ENCODE data around the gene SLC30A2.

SLC30A2 gene

DNA sequence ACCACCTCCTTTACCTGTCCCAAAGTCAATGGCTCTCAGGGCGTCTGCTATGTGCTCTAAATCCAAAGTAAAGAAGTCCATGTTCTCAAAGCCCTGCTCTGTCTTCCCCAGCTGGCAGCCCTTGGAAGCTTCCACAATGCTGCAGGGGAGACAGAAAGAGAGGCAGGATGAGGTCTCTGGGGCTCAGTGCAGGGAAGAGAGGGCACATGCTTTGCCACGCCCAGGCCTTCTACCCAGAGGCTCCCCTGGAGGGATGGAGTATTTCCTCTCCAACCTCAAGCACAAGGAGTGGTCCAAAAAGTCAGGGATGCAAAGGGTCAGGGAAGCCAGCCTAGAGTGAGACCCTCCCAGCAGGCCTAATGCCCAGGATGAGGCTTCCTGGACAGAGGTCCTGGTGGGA is 11.3 kb upstream of the SLC30A2 start:
- TF ChIP-seq ZFX (IDR thresholded peaks at IDR 0.05; ENCODE audit: borderline replicate concordance): no peak
- TF ChIP-seq, protein P1, sequence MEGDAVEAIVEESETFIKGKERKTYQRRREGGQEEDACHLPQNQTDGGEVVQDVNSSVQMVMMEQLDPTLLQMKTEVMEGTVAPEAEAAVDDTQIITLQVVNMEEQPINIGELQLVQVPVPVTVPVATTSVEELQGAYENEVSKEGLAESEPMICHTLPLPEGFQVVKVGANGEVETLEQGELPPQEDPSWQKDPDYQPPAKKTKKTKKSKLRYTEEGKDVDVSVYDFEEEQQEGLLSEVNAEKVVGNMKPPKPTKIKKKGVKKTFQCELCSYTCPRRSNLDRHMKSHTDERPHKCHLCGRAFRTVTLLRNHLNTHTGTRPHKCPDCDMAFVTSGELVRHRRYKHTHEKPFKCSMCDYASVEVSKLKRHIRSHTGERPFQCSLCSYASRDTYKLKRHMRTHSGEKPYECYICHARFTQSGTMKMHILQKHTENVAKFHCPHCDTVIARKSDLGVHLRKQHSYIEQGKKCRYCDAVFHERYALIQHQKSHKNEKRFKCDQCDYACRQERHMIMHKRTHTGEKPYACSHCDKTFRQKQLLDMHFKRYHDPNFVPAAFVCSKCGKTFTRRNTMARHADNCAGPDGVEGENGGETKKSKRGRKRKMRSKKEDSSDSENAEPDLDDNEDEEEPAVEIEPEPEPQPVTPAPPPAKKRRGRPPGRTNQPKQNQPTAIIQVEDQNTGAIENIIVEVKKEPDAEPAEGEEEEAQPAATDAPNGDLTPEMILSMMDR (IDR thresholded peaks at IDR 0.05): no peak
- no peak overlapping the region for H3K27ac ChIP-seq

DNA sequence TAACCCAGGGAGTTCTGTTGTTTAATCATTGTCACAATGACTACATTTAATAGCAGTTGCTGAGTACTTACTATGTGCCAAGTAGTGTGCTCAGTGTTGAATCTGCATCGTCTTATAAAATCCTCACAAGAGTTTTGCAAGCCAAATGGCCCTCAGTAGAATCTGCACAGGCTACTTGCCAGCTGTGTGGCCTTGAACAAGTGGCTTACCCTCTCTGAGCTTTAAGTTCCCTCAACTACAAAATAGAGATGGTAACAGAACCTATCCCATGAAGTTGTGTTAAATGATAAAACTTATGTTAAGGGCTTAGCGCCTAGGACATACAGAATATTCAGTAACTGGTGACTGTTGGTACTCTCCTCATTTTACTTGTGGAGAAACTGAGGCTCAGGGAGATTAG is 9.1 kb upstream of the SLC30A2 start:
- no peak for TF ChIP-seq ZFX (IDR thresholded peaks at IDR 0.05; ENCODE audit: borderline replicate concordance)
- TF ChIP-seq, protein P1 (IDR thresholded peaks at IDR 0.05): no peak
- no peak overlapping the region for H3K27ac ChIP-seq

DNA sequence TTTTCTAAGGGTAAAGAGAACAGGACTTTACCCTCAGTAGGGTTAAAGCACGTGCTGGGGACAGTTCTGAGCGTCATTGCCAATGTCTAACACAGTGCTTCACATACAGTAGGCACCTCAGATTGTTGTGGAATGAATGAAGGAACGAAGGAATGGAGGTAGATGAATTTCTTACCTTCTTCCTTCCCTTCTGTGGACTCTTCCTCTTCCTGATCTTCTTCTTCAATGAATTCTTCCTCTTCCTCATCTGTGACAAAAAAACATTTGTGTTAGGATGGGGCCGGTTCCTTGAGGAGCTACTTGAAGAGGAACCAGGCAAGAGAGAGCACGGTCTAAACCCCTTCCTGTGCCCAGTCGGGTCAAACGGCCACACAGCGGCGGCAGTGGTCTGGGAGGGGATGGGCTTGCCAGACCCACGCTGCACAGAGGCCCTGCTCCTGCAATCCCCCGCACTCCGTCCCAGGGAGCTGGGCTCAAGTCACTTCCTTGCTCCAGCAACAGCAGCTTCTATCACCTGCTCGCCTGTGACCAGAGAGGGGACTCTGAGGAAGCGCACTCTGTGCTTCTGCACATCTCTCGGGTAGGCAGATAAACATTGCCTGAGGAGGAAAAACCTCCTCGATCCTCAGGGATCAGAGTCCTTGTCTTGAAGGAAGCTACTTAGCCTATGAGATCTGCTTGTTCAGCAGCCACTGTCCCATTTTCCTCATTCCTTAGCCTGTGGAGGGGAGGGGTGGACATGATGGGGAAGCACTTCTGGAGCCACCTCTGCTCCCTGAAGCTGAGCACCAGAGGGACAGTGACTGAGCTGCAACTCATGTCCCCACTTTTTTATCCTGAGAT is 8.0 kb upstream of the SLC30A2 start:
- H3K27ac ChIP-seq: no peak overlapping the region
- TF ChIP-seq ZFX (IDR thresholded peaks at IDR 0.05; ENCODE audit: borderline replicate concordance): no peak
- TF ChIP-seq, protein P1 (IDR thresholded peaks at IDR 0.05): no peak

DNA sequence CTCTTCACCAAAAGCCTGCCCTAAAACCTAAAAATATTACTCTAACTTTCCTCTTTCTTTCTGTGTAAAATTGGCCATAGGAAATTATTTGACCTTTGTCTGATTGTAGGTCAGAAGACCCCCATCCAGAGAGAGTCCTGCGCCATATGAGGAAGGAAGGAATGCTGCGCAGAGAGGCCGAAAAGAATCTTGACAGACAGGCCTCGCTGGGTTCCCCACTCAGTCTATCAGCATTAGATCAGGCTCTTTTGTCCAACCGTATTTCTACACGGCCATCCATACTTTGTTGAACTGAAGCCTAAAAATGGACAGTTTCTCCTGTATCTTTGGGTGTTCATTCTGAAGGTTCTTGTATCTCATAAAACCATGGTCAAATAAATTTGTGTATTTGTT is 4.3 kb upstream of the SLC30A2 start:
- TF ChIP-seq ZFX (IDR thresholded peaks at IDR 0.05; ENCODE audit: borderline replicate concordance): no peak
- TF ChIP-seq, protein P1 (IDR thresholded peaks at IDR 0.05): no peak
- no peak overlapping the region for H3K27ac ChIP-seq

DNA sequence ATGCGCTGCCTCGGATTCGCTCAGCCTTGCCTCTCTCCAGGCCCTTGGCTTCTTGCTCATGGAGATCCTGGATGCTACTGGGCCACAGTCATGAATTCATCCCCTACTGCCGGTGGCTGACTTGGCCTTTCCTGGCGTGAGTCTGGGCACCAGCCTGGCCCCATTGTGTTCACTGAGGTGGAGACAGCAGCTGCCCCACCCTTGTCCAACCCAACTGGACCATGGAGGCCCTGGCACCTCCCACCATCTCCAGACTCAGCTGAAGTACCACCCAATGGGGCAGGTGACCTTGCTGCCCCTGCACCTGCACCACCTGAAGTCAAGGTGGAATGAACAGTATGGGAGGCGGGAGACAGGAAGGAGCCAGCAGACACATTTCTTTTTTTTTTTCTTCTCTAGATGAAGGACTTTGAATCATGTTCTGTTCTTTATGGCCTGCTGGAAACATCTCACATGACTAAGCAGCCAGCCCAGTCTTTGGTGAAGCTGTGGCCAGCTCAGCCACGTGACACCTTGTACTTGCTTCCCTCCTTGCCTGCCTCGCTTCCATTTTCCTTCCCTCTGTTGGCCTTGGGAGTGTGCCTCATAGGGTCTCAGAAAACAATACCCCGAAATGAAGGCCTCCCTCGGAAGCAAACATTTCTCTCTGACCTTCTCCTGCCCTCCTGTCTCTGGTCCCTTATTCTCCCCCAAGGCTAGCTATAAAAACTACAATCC is 3.8 kb upstream of the SLC30A2 start:
- no peak for TF ChIP-seq ZFX (IDR thresholded peaks at IDR 0.05; ENCODE audit: borderline replicate concordance)
- TF ChIP-seq, protein P1 (IDR thresholded peaks at IDR 0.05): no peak
- no peak overlapping the region for H3K27ac ChIP-seq

DNA sequence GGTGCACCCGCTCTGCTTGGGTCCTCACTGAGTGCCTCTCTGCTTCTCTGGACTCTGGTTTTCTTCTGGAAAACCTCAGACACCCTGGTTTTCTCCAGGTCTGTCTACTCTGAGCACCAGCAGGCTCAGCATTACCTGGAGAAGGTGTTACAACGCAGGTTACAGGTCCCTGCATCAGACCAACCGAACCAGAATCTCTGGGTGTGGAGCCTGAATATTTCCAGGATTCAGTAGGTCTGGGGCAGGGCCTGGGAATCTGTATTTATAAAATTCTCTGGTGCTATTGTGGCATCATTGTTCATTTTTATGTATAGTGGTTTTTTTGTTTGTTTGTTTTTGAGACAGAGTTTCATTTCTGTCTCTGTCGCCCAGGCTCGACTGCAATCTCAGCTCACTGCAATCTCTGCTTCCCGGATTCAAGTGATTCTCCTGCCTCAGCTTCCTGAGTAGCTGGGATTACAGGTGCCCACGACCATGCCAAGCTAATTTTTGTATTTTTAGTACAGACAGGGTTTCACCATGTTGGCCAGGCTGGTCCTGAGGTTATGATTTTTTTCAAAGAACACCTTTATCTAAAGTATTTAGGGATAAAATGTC is 1.5 kb upstream of the SLC30A2 start:
- no peak overlapping the region for H3K27ac ChIP-seq
- TF ChIP-seq ZFX (IDR thresholded peaks at IDR 0.05; ENCODE audit: borderline replicate concordance): no peak
- TF ChIP-seq, protein P1 (IDR thresholded peaks at IDR 0.05): no peak

Data from 22Rv1 (cell line).